ENCODE results near the gene PRR14L. TPM values are rescaled to one million over a fixed set of nuclear protein-coding genes. Genes with fewer than 3 reads are reported as not detected.
"Not testable (repeated sequence)": the region's sequence is repeated elsewhere in the genome, so short reads cannot be mapped to it uniquely, and the experiment has no call there.

PRR14L gene
- total and polyA plus RNA-seq, 2 donors (not counting 3 experiments of a cell fraction or from before 2014, with no cell fraction given): 13.1 to 53.8 TPM

- Histone ChIP-seq H3K27ac (ENCODE audit: insufficient read depth, low read depth, low read length) (no peak overlapping the region), H3K9me1 (replicated peaks; ENCODE audit: control insufficient read depth, extremely low read depth, insufficient read depth, low read length) (no peaks in the 10 kb centered on the region), H4K20me1 (replicated peaks; ENCODE audit: control insufficient read depth, extremely low read depth, insufficient read depth, low read length) (no peaks in the 10 kb centered on the region), H3K36me3 (ENCODE audit: control insufficient read depth in 2 of 2, extremely low read depth in 1 of 2, insufficient read depth in 2 of 2, low read length in 2 of 2) (peaks cover 11 to 26% of the 10 kb centered on the region in 2 experiments), H3K79me2 (ENCODE audit: control insufficient read depth, insufficient read depth, low read length) (peaks cover 3% of the 10 kb centered on the region), H2AFZ (ENCODE audit: low read depth, low read length) (no peak overlapping the region), H3K4me3 (replicated peaks in 1 of 3; ENCODE audit: insufficient read depth in 1 of 3, low read depth in 1 of 3, low read length in 3 of 3) (no peak overlapping the region), H3K4me2 (ENCODE audit: insufficient read depth, low read length) (no peak overlapping the region), H3K27me3 (ENCODE audit: control insufficient read depth in 2 of 2, insufficient read depth in 2 of 2, low read length in 2 of 2) (no peaks in the 10 kb centered on the region), H3K9ac (replicated peaks; ENCODE audit: extremely low read depth, insufficient read depth, low read length) (no peak overlapping the region), H3K9me3 (replicated peaks; ENCODE audit: control insufficient read depth, insufficient read depth, low read length) (no peaks in the 10 kb centered on the region), H3K4me1 (ENCODE audit: control insufficient read depth, extremely low read depth, insufficient read depth, low read length) (no peaks in the 10 kb centered on the region)
- no TSS peak for BruUV-seq (replicated peaks)
- DNase-seq (ENCODE audit: low read depth, low spot score): no peak
- ChIA-PET CTCF (interaction anchor here (0.9 kb wide), 1 partner anchor 54 kb away, joined by 4 read pairs; no protein-coding TSS in a partner anchor), POLR2A (no interaction called here)
- dilution Hi-C loops (cut with MboI; ENCODE audit: extremely low pct_ligation_motif_present, low sequenced_read_pairs): no loop called here
- intact Hi-C loops (cut with micrococcal nuclease): no loop called here
- FAIRE-seq: no peak
- TF ChIP-seq MAX (IDR thresholded peaks at IDR 0.05; ENCODE audit: insufficient read depth, insufficient read length) (no peak), MYC (IDR thresholded peaks at IDR 0.05; ENCODE audit: low read depth, low read length) (no peak)
These were observed 30.0 kb downstream of the PRR14L start for GRCh38 chr22:31719850-31720471.

GRCh38 chr22:31715147-31715778 lies 34.7 kb downstream of the PRR14L start:
- no peaks in the 10 kb centered on the region for H3K4me1 ChIP-seq (ENCODE audit: control insufficient read depth, extremely low read depth, insufficient read depth, low read length)
- ChIA-PET CTCF (interaction anchor here (1.0 kb wide), 1 partner anchor 245 kb away, joined by 3 read pairs; no protein-coding TSS in a partner anchor), POLR2A (no interaction called here)
- no peak overlapping the region for H2AFZ ChIP-seq (ENCODE audit: low read depth, low read length)
- no peaks in the 10 kb centered on the region for H3K79me2 ChIP-seq (ENCODE audit: control insufficient read depth, insufficient read depth, low read length)
- no peak for FAIRE-seq
- intact Hi-C loops (cut with micrococcal nuclease): no loop called here
- H3K9me3 ChIP-seq (replicated peaks; ENCODE audit: control insufficient read depth, insufficient read depth, low read length): no peaks in the 10 kb centered on the region
- BruUV-seq (replicated peaks): no TSS peak
- dilution Hi-C loops (cut with MboI; ENCODE audit: extremely low pct_ligation_motif_present, low sequenced_read_pairs): no loop called here
- TF ChIP-seq POLR2A (IDR thresholded peaks at IDR 0.05; ENCODE audit: low read depth, low read length) (no peak), GATA2 (IDR thresholded peaks at IDR 0.05; ENCODE audit: insufficient read depth, insufficient read length, low read depth, low read length) (peak; percentile 48)
- H3K4me3 ChIP-seq (replicated peaks in 1 of 3; ENCODE audit: insufficient read depth in 1 of 3, low read depth in 1 of 3, low read length in 3 of 3): no peak overlapping the region
- peaks cover 21 to 25% of the 10 kb centered on the region in 2 experiments for H3K36me3 ChIP-seq (ENCODE audit: control insufficient read depth in 2 of 2, extremely low read depth in 1 of 2, insufficient read depth in 2 of 2, low read length in 2 of 2)
- no peak overlapping the region for H3K27ac ChIP-seq (ENCODE audit: insufficient read depth, low read depth, low read length)
- H3K9ac ChIP-seq (replicated peaks; ENCODE audit: extremely low read depth, insufficient read depth, low read length): no peak overlapping the region
- peak; percentile 66 for DNase-seq (ENCODE audit: low read depth, low spot score)
- no peaks in the 10 kb centered on the region for H3K27me3 ChIP-seq (ENCODE audit: control insufficient read depth in 2 of 2, insufficient read depth in 2 of 2, low read length in 2 of 2)
- H3K4me2 ChIP-seq (ENCODE audit: insufficient read depth, low read length): no peak overlapping the region
- H4K20me1 ChIP-seq (replicated peaks; ENCODE audit: control insufficient read depth, extremely low read depth, insufficient read depth, low read length): no peaks in the 10 kb centered on the region
- no peaks in the 10 kb centered on the region for H3K9me1 ChIP-seq (replicated peaks; ENCODE audit: control insufficient read depth, extremely low read depth, insufficient read depth, low read length)

GRCh38 chr22:31711226-31711625 lies 38.7 kb downstream of the PRR14L start:
- CTCF ChIA-PET; BruUV-seq (replicated peaks); dilution Hi-C loops (cut with MboI; ENCODE audit: extremely low pct_ligation_motif_present, low sequenced_read_pairs): not testable (repeated sequence)

More at GRCh38 chr22:31711226-31711625, 38.7 kb downstream of the PRR14L start:
- FAIRE-seq; H3K27ac ChIP-seq (ENCODE audit: insufficient read depth, low read depth, low read length); H3K4me2 ChIP-seq (ENCODE audit: insufficient read depth, low read length); H3K4me1 ChIP-seq (ENCODE audit: control insufficient read depth, extremely low read depth, insufficient read depth, low read length); H3K9me1 ChIP-seq (replicated peaks; ENCODE audit: control insufficient read depth, extremely low read depth, insufficient read depth, low read length); H3K4me3 ChIP-seq (replicated peaks in 1 of 3; ENCODE audit: insufficient read depth in 1 of 3, low read depth in 1 of 3, low read length in 3 of 3); H2AFZ ChIP-seq (ENCODE audit: low read depth, low read length); H3K79me2 ChIP-seq (ENCODE audit: control insufficient read depth, insufficient read depth, low read length); H3K9ac ChIP-seq (replicated peaks; ENCODE audit: extremely low read depth, insufficient read depth, low read length); DNase-seq (ENCODE audit: low read depth, low spot score); H3K27me3 ChIP-seq (ENCODE audit: control insufficient read depth in 2 of 2, insufficient read depth in 2 of 2, low read length in 2 of 2); POLR2A ChIA-PET; H3K9me3 ChIP-seq (replicated peaks; ENCODE audit: control insufficient read depth, insufficient read depth, low read length); H4K20me1 ChIP-seq (replicated peaks; ENCODE audit: control insufficient read depth, extremely low read depth, insufficient read depth, low read length); intact Hi-C loops (cut with micrococcal nuclease): not testable (repeated sequence)
- peaks cover 12 to 19% of the 10 kb centered on the region in 2 experiments for H3K36me3 ChIP-seq (ENCODE audit: control insufficient read depth in 2 of 2, extremely low read depth in 1 of 2, insufficient read depth in 2 of 2, low read length in 2 of 2)

Data from endothelial cell of umbilical vein (primary cell).